ENCODE results near the gene RUNX2. TPM values are rescaled to one million over a fixed set of nuclear protein-coding genes. Genes with fewer than 3 reads are reported as not detected.

The RUNX2 gene
- total RNA-seq, 1 experiment from 2014 or later: 3.8 TPM

DNA sequence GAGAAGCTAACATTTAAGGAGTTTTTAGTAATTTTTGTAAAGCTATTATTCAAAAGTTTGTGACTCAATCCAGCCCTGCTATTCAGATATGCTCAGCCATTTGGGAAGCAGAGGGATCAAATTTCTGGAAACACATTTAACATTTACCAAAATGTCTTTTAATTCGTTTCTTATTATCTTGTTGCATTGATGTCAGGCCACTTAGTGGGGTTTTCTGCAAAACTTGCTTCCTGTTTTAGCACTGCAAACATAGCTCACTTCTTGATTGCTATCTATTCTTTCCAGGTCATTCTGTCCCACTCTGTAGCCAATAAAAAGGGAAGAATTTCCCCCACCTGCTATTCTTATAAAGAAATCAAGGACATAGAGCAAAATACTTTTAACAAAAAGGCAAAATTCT lies 226.5 kb downstream of the RUNX2 start:
- no peak for TF ChIP-seq EZH2 (IDR thresholded peaks at IDR 0.05; ENCODE audit: low read length, unreplicated experiment)
- no peak for TF ChIP-seq EZH2phosphoT487 (IDR thresholded peaks at IDR 0.05; ENCODE audit: borderline replicate concordance, low read length)
- TF ChIP-seq, protein P1, sequence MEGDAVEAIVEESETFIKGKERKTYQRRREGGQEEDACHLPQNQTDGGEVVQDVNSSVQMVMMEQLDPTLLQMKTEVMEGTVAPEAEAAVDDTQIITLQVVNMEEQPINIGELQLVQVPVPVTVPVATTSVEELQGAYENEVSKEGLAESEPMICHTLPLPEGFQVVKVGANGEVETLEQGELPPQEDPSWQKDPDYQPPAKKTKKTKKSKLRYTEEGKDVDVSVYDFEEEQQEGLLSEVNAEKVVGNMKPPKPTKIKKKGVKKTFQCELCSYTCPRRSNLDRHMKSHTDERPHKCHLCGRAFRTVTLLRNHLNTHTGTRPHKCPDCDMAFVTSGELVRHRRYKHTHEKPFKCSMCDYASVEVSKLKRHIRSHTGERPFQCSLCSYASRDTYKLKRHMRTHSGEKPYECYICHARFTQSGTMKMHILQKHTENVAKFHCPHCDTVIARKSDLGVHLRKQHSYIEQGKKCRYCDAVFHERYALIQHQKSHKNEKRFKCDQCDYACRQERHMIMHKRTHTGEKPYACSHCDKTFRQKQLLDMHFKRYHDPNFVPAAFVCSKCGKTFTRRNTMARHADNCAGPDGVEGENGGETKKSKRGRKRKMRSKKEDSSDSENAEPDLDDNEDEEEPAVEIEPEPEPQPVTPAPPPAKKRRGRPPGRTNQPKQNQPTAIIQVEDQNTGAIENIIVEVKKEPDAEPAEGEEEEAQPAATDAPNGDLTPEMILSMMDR (conservative IDR thresholded peaks at IDR 0.05; ENCODE audit: low read depth, low read length): no peak
- ChIA-PET POLR2A (ENCODE audit: unreplicated experiment) (interaction anchor here (0.7 kb wide), 1 partner anchor 9 kb away, joined by 7 read pairs; no protein-coding TSS in a partner anchor), CTCF (no interaction called here)
- Histone ChIP-seq H2AFZ (ENCODE audit: low read length) (no peak overlapping the region), H3K27me3 (ENCODE audit: low read length) (no peaks in the 10 kb centered on the region), H3K36me3 (ENCODE audit: low read depth, low read length) (no peaks in the 10 kb centered on the region), H3K4me3 (ENCODE audit: low read length) (no peak overlapping the region), H3F3A (ENCODE audit: low read length, unreplicated experiment) (no peaks in the 10 kb centered on the region), H3K4me2 (ENCODE audit: low read length) (0 out of 2 replicates have a peak overlapping the region, but pooled peaks have one; percentile 12), H3K9me3 (ENCODE audit: low read length) (no peaks in the 10 kb centered on the region), H3K4me1 (ENCODE audit: insufficient read depth, low read length) (peaks cover 28% of the 10 kb centered on the region), H3K27ac (ENCODE audit: low read length) (no peak overlapping the region), H4K20me1 (ENCODE audit: low read length) (no peaks in the 10 kb centered on the region), H3K79me2 (ENCODE audit: low read length) (no peaks in the 10 kb centered on the region), H3K9me2 (replicated peaks; ENCODE audit: low read length) (no peaks in the 10 kb centered on the region), H3K9ac (ENCODE audit: low read length) (no peak overlapping the region)
- no TSS peak for BruUV-seq (replicated peaks)
- DNase-seq (peak; percentile 8), ATAC-seq (peak; percentile 34; the same call in 1 of the 2 replicates)
- intact Hi-C loops (cut with micrococcal nuclease): no loop called here

DNA sequence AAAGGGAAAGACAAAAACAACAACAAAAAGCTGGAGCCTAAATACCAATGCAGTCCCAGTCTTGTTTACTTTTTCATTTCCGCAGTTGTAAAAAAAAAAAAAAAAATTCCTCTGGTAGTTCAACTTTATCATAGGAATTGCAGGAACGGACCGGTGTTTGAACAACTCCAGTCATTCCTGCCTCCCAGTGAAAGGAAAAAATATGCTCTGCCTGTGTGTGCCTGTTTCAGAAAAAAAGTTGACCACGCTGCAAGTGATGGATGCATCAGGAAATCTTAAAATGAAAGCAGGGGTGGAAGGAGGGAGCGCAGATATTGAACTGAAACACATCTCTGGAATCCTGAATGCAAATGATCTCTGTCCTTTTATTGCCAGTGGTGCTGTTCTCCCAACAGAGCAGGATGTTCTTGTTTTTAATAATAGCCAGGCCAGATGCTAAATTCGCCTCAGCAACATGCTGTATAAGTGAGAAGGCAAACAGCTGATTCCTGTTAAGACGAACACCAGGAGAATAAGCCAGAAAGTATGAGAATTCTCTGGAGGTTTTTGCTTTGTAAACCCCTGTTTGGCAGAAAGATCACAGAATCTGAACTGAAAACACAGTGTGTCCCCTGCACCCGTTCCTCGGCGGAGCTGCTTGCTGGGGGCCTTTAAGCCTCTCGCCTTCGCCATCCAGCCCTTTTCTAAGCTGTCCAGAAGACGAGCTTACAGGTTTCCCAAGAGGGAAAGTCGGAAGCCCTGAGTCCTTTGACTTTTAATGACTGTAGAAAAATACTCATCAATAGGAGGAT lies 228.0 kb downstream of the RUNX2 start:
- peak overlapping the region; percentile 84 for H3K4me2 ChIP-seq (ENCODE audit: low read length)
- intact Hi-C loops (cut with micrococcal nuclease): loop anchor here (5.0 kb wide), 1 partner anchor 51 kb away; no protein-coding TSS in a partner anchor
- no peaks in the 10 kb centered on the region for H3K27me3 ChIP-seq (ENCODE audit: low read length)
- no peaks in the 10 kb centered on the region for H3F3A ChIP-seq (ENCODE audit: low read length, unreplicated experiment)
- ATAC-seq (peak; percentile 79), DNase-seq (peak; percentile 36)
- H3K9me2 ChIP-seq (replicated peaks; ENCODE audit: low read length): no peaks in the 10 kb centered on the region
- peak overlapping the region; percentile 36 for H3K9ac ChIP-seq (ENCODE audit: low read length)
- BruUV-seq (replicated peaks): no TSS peak
- H4K20me1 ChIP-seq (ENCODE audit: low read length): no peaks in the 10 kb centered on the region
- no peaks in the 10 kb centered on the region for H3K36me3 ChIP-seq (ENCODE audit: low read depth, low read length)
- H3K4me1 ChIP-seq (ENCODE audit: insufficient read depth, low read length): peaks cover 28% of the 10 kb centered on the region
- ChIA-PET POLR2A (ENCODE audit: unreplicated experiment) (no interaction called here), CTCF (interaction anchor here (0.6 kb wide), 1 partner anchor 26 kb away, joined by 5 read pairs; no protein-coding TSS in a partner anchor)
- peak overlapping the region; percentile 81 for H2AFZ ChIP-seq (ENCODE audit: low read length)
- TF ChIP-seq EZH2phosphoT487 (IDR thresholded peaks at IDR 0.05; ENCODE audit: borderline replicate concordance, low read length) (no peak), EZH2 (IDR thresholded peaks at IDR 0.05; ENCODE audit: low read length, unreplicated experiment) (no peak)
- TF ChIP-seq, protein P1 (conservative IDR thresholded peaks at IDR 0.05; ENCODE audit: low read depth, low read length): no peak
- no peaks in the 10 kb centered on the region for H3K79me2 ChIP-seq (ENCODE audit: low read length)
- H3K9me3 ChIP-seq (ENCODE audit: low read length): no peaks in the 10 kb centered on the region
- H3K4me3 ChIP-seq (ENCODE audit: low read length): peak overlapping the region; percentile 62
- H3K27ac ChIP-seq (ENCODE audit: low read length): peak overlapping the region; percentile 23

DNA sequence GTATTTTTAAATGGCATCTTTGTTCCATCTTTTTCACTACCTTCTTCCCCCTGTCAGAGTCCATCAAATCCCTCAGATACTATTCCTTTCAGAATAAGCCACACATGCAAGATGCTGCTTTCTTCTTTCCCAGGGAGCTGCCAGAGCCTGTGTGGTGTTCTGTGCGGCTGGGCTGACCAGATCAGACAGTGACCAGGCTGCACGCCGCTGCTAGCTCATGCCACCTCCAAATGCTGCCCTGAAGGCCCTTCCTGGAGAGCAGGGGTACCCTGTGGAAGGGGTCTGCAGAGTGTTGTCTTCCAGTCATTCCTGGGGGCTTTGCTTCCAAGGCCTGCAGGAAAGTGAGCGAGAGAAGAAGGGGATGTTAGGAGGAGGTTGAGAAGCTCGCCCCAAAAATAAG lies 228.7 kb downstream of the RUNX2 start:
- no peaks in the 10 kb centered on the region for H4K20me1 ChIP-seq (ENCODE audit: low read length)
- no peaks in the 10 kb centered on the region for H3K79me2 ChIP-seq (ENCODE audit: low read length)
- ChIA-PET CTCF (no interaction called here), POLR2A (ENCODE audit: unreplicated experiment) (no interaction called here)
- H3K4me2 ChIP-seq (ENCODE audit: low read length): no peak overlapping the region
- H3K36me3 ChIP-seq (ENCODE audit: low read depth, low read length): no peaks in the 10 kb centered on the region
- no peak for DNase-seq
- H2AFZ ChIP-seq (ENCODE audit: low read length): no peak overlapping the region
- ATAC-seq: no peak
- no TSS peak for BruUV-seq (replicated peaks)
- TF ChIP-seq, protein P1 (conservative IDR thresholded peaks at IDR 0.05; ENCODE audit: low read depth, low read length): no peak
- TF ChIP-seq EZH2phosphoT487 (IDR thresholded peaks at IDR 0.05; ENCODE audit: borderline replicate concordance, low read length) (no peak), EZH2 (IDR thresholded peaks at IDR 0.05; ENCODE audit: low read length, unreplicated experiment) (no peak)
- no peaks in the 10 kb centered on the region for H3F3A ChIP-seq (ENCODE audit: low read length, unreplicated experiment)
- H3K9ac ChIP-seq (ENCODE audit: low read length): no peak overlapping the region
- no peaks in the 10 kb centered on the region for H3K9me3 ChIP-seq (ENCODE audit: low read length)
- intact Hi-C loops (cut with micrococcal nuclease): loop anchor here (5.0 kb wide), 1 partner anchor 50 kb away; no protein-coding TSS in a partner anchor
- no peaks in the 10 kb centered on the region for H3K9me2 ChIP-seq (replicated peaks; ENCODE audit: low read length)
- no peak overlapping the region for H3K4me3 ChIP-seq (ENCODE audit: low read length)
- peaks cover 28% of the 10 kb centered on the region for H3K4me1 ChIP-seq (ENCODE audit: insufficient read depth, low read length)
- H3K27ac ChIP-seq (ENCODE audit: low read length): no peak overlapping the region
- no peaks in the 10 kb centered on the region for H3K27me3 ChIP-seq (ENCODE audit: low read length)

All from PC-3 (cell line).